Naive B cell (primary cell): ENCODE data around the gene GPR137C. TPM values are rescaled to one million over a fixed set of nuclear protein-coding genes. Genes with fewer than 3 reads are reported as not detected.

Source experiments
- ATAC-seq, 2 donors: fragments of 150-1000 bp; cut with Tn5 transposase; 2 replicates each; pipeline ENCODE4 v1.10.0; 2021; ENCODE audit warnings: low read depth in 2 of 2, mild to moderate bottlenecking in 2 of 2, moderate library complexity in 2 of 2
- DNase-seq: peaks from one replicate; pipeline ENCODE4 v3.0.0; 2022
- H3K27ac Mint-ChIP-seq, 6 donors: one replicate each; pipeline ENCODE4 v1.8.0; 2020 to 2022; ENCODE audit warnings: mild to moderate bottlenecking in 6 of 6, mixed read lengths in 6 of 6, moderate library complexity in 5 of 6, inconsistent platforms in 2 of 6
- H3K27me3 Mint-ChIP-seq, 3 donors: one replicate each; pipeline ENCODE4 v1.8.0; 2021 to 2022; ENCODE audit warnings: mixed read lengths in 3 of 3, mild to moderate bottlenecking in 1 of 3
- H3K36me3 Mint-ChIP-seq, 2 donors: one replicate each; pipeline ENCODE4 v1.8.0; 2020 to 2022; ENCODE audit warnings: mixed read lengths in 2 of 2, inconsistent platforms in 1 of 2, mild to moderate bottlenecking in 1 of 2
- H3K4me1 Mint-ChIP-seq, 3 donors: one replicate each; pipeline ENCODE4 v1.8.0; 2020 to 2022; ENCODE audit warnings: mixed read lengths in 3 of 3, inconsistent platforms in 1 of 3, mild to moderate bottlenecking in 1 of 3, moderate library complexity in 1 of 3
- H3K4me3 Mint-ChIP-seq, 8 donors: one replicate each; pipeline ENCODE4 v1.8.0; 2020 to 2022; ENCODE audit warnings: mild to moderate bottlenecking in 8 of 8, mixed read lengths in 8 of 8, moderate library complexity in 8 of 8, inconsistent platforms in 2 of 8
- H3K9me3 Mint-ChIP-seq, 7 donors: one replicate each; pipeline ENCODE4 v1.8.0; 2020 to 2022; ENCODE audit warnings: mixed read lengths in 7 of 7, mild to moderate bottlenecking in 5 of 7, inconsistent platforms in 2 of 7, moderate library complexity in 1 of 7
- polyA plus RNA-seq, 6 donors: library from polyadenylated mRNA; unstranded; fragments of 300-500 nt; fragmentation: Illumina TruSeq; gene quantifications; one replicate each; pipeline ENCODE4 v1.2.3, GENCODE V29; 2021; ENCODE audit warnings: low read depth in 6 of 6

GPR137C gene, protein sequence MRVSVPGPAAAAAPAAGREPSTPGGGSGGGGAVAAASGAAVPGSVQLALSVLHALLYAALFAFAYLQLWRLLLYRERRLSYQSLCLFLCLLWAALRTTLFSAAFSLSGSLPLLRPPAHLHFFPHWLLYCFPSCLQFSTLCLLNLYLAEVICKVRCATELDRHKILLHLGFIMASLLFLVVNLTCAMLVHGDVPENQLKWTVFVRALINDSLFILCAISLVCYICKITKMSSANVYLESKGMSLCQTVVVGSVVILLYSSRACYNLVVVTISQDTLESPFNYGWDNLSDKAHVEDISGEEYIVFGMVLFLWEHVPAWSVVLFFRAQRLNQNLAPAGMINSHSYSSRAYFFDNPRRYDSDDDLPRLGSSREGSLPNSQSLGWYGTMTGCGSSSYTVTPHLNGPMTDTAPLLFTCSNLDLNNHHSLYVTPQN
- under 1 TPM in 1 of 6 donors, not detected in 5; 0.12 TPM for polyA plus RNA-seq

DNA sequence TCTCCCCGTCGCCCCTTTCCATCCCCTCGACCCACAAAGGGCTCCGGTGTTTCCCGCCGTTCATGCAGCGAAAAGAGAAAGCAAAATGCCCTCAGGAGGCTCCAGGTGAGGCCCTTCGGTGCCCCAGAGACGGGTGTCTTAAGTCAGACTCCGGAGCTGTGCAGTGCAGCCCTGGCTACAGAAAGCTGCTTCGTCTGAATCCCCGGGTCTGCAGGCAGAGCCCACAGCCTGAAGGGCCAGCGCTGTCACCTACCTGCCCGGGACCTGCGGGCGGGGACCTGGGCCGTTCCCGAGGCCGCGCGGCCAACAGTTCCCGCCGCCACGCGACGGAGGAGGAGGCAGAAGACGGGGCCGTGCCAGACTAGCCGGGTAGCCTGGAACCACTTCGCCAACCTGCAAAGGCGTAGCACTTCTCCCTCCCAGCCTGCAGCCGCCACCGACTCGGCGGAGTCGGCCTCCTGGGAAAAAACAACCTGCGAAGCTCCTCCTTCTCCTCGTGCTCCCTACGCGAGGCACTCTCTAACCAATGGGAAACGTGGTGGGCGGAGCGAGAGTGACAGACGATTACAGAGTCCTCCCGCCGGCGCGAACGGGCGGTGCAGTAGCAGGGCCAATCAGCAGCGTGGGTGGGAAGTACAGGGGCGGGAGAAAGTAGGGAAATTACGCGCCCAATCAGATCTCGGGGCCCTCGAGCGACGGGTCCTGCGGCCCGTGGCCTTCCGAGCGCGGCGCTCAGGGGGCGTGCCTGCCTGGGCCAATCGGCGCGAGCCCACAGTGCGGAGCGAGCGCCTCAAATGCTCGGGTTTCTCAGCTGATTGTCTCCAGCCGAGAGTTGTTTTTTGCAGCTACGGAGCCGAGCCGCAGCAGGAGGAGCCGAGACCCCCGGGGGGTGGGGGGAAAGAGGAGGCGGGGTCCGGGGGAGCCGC lies at the start of gene GPR137C, which contains the start of gene TXNDC16:
GPR137C (plus strand) TSS at position 774 of the 926 bp plus-strand sequence. CDS start 312 bp downstream, outside the sequence.
TXNDC16 (minus strand) TSS at position 443 of the 926 bp plus-strand sequence. CDS start 8,948 bp downstream, outside the sequence.
- ATAC-seq: peak; percentile 84 to 85
- peaks cover 14 to 22% (median 15%) of the 10 kb centered on the region in 3 donors for H3K4me1 Mint-ChIP-seq
- peak within 1 kb of the TSS; percentile 90 to 97 (median 96) for H3K4me3 Mint-ChIP-seq
- DNase-seq: peak; percentile 99
- peak within 1 kb of the TSS; percentile 88 to 97 (median 94) for H3K27ac Mint-ChIP-seq
- no peaks in the 10 kb centered on the region for H3K9me3 Mint-ChIP-seq
- H3K27me3 Mint-ChIP-seq: peaks cover 0 to 4% (median 0%) of the 10 kb centered on the region in 3 donors
- H3K36me3 Mint-ChIP-seq: no peaks in the 10 kb centered on the region

DNA sequence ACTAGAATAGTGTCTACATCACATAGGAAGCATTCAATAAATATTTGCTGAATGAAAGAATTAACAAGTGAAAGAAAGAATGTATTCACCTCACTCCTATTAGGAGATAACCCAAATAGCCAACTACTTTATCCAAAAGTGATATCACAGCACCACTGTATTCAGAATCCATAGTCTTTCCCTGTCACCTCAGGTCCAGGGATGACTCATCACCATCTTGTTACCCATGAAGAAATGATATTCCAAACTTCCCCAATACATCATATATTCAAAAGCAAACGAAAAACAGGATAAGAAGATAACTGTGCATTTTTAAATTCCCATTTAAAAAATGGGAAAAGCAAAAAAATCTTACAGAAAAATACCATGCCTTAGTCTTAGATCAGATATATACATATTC lies 39.4 kb upstream of the GPR137C start:
- ATAC-seq (no peak), DNase-seq (no peak)
- Mint-ChIP-seq H3K4me1 (no peaks in the 10 kb centered on the region), H3K27me3 (no peaks in the 10 kb centered on the region), H3K9me3 (peaks cover 0 to 4% (median 0%) of the 10 kb centered on the region in 7 donors), H3K27ac (no peak overlapping the region), H3K4me3 (no peak overlapping the region), H3K36me3 (peaks cover 0 to 5% of the 10 kb centered on the region in 2 donors)

DNA sequence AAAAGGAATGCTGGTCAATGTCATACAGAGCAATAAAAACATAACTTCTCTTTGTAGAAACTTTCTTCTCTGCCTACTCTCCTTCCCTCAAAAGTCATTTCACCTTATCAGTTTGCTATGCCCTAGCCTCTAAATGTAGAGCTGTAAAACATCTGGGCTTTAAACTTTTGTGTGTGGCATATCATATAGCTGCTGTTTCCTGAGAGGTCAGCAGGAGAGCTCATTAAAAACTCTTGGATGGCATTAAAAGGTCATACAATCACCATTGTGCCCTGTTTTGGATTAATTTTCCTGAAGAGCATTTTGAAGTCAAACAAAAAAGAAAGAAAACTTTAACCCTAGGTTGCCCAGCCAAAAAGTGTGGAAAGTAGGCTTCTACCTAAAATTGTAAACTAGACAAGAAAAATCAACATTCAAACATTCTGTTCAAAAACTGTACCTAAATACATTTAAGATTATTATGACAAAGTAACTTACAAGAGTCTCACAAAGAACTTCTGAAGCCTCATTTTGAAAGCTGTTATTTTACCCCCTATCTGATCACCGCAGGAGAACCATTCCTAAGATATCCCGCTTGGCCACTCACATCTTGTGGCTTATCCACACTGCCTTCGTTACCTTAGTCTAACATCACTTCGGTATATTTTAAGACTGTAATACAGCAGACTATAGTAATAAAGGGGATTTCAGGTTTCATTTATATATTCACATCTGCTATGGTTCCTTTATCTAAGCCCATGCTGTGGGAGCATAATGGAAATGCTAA lies 38.4 kb upstream of the GPR137C start:
- no peak for ATAC-seq
- Mint-ChIP-seq H3K4me1 (no peaks in the 10 kb centered on the region), H3K27me3 (no peaks in the 10 kb centered on the region), H3K9me3 (no peaks in the 10 kb centered on the region), H3K27ac (no peak overlapping the region), H3K4me3 (no peak overlapping the region), H3K36me3 (peaks cover 0 to 5% of the 10 kb centered on the region in 2 donors)
- DNase-seq: no peak

DNA sequence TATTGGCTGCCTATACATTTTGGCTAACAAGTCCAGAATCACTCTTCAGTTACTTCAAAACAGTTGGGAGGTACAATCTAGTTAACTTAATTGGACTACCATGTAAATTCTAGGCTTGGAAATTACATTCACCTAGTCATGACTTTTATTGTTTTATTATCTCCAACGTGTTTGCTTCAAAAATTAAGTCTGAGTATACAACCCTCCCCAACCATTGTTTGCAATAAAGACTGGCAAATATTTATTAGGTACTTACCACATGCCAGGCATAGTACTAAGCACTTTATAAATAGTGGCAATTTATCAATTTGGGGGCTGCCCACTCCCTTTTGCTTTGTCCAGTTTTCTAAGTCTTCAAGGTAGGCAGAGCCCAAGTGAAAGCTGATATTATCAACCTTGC lies 30.6 kb upstream of the GPR137C start:
- no peak overlapping the region for H3K4me3 Mint-ChIP-seq
- no peak for ATAC-seq
- H3K27me3 Mint-ChIP-seq: no peaks in the 10 kb centered on the region
- H3K9me3 Mint-ChIP-seq: no peaks in the 10 kb centered on the region
- peaks cover 0 to 6% of the 10 kb centered on the region in 2 donors for H3K36me3 Mint-ChIP-seq
- DNase-seq: no peak
- no peaks in the 10 kb centered on the region for H3K4me1 Mint-ChIP-seq
- no peak overlapping the region for H3K27ac Mint-ChIP-seq

DNA sequence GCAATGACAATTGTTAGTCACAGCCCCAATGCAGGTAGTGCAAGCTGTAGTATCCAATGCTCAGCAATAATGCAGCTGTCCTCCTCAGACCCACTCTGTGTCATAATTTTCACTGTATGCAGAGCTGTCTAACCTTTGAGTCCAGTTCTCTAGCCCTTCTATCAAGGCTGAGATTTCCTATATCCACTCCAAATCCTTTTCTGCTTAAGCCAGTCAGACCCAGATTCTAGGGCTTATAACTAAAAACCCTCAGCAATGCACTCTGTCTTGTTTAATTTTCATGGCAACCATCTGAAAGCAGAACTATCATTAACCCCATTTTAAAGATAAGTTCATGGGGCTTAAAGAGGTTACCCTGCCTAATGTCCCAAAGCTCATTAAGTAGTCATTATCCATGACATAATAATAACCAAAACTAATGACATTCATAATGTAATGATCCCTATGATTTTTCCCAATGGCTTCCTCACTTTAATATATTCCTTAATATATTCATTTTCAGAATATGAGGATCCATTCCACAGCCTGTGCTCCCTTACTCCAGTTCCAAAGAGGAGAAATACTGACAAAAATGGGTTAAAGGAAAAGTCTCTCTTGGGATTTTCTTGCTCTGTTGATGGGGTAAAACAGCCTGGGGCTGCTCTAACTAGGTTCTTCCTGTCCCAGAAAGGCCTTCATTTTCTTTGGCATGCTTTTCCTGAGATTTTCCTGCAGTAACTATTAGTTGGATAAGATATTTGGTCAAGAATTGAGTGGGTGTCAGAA lies 29.9 kb upstream of the GPR137C start:
- no peak overlapping the region for H3K27ac Mint-ChIP-seq
- no peaks in the 10 kb centered on the region for H3K9me3 Mint-ChIP-seq
- H3K27me3 Mint-ChIP-seq: no peaks in the 10 kb centered on the region
- DNase-seq (no peak), ATAC-seq (no peak)
- no peak overlapping the region for H3K4me3 Mint-ChIP-seq
- H3K36me3 Mint-ChIP-seq: peaks cover 0 to 6% of the 10 kb centered on the region in 2 donors
- no peaks in the 10 kb centered on the region for H3K4me1 Mint-ChIP-seq

DNA sequence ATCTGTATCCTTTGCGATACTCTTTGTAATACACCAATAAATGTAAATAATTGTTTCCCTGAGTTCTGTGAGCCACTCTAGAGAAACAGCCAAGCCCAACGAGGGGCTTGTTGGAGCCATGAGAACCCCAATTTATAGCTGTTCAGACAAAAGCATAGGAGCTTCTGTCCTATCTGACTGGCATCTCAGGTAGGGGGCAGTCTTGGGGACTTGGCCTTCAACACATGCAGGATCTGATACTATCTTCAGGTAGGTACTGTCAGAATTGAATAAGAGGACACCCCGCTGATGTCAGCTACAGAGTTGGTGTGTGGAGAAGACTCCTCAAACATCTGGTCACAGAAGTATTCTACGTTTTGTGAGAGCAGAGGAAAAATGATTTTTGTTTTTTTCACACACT lies 25.6 kb upstream of the GPR137C start:
- H3K27ac Mint-ChIP-seq: no peak overlapping the region
- no peak for DNase-seq
- H3K36me3 Mint-ChIP-seq: peaks cover 0 to 6% of the 10 kb centered on the region in 2 donors
- ATAC-seq: no peak
- H3K4me3 Mint-ChIP-seq: no peak overlapping the region
- H3K9me3 Mint-ChIP-seq: no peaks in the 10 kb centered on the region
- no peaks in the 10 kb centered on the region for H3K4me1 Mint-ChIP-seq
- no peaks in the 10 kb centered on the region for H3K27me3 Mint-ChIP-seq

DNA sequence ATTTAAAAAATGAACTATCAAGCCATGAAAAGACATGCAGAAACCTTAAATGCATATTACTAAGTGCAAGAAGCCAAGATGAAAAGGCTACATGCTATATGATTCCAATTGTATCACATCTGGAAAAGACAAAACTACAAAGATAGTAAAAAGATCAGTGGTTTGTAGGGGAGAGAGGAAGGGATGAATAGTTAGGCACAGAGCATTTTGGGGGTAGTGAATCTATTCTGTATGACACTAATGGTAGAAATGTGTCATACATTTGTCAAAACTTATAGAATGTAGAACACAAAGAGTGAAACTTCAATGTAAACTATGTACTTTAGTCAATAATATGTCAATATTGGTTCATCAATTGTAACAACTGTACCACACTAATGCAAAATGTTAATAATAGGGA lies 21.2 kb upstream of the GPR137C start:
- Mint-ChIP-seq H3K27me3 (no peaks in the 10 kb centered on the region), H3K4me3 (no peak overlapping the region), H3K9me3 (no peaks in the 10 kb centered on the region), H3K36me3 (peaks cover 9 to 14% of the 10 kb centered on the region in 2 donors), H3K4me1 (no peaks in the 10 kb centered on the region), H3K27ac (no peak overlapping the region)
- DNase-seq (no peak), ATAC-seq (no peak)

DNA sequence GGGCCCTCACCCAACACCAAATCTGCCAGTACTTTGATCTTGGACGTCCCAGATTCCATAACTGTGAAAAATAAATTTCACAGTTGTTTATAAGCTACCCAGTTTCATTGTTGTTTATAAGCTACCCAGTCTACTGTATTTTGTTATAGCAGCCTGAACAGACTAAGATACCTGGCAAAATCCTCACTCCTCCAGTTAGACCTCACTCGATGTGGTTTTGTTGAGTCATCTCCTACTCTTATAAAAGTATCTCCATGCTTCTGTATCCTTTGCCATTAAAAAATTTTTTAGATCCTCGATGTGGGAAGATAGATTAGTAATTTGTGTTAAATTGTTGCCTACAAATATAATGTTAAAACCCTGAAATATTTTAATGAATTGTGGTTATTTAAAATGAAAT lies 16.4 kb upstream of the GPR137C start:
- no peaks in the 10 kb centered on the region for H3K27me3 Mint-ChIP-seq
- peaks cover 14% of the 10 kb centered on the region in 2 donors for H3K36me3 Mint-ChIP-seq
- H3K27ac Mint-ChIP-seq: no peak overlapping the region
- H3K4me1 Mint-ChIP-seq: peaks cover 8 to 15% (median 12%) of the 10 kb centered on the region in 3 donors
- ATAC-seq (no peak), DNase-seq (no peak)
- H3K4me3 Mint-ChIP-seq: no peak overlapping the region
- H3K9me3 Mint-ChIP-seq: no peaks in the 10 kb centered on the region

DNA sequence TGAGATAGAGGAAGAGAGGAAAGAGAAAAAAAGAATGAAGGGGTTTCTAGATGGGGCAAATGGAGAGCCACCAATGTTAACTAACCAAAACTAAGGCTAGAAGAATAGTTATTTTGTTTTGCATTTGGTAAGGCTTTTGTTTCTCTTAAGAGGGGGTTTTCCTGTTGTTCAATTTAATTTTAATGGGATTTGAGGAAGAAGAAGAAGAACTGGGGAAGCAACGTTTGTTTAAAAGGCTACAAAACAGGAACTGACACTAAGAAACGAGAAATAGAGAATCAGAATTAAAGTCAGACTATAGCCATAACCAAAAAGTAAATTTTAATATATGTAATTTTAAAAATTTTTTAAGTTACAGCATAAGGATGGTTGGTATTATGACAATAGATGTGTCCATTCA lies 14.0 kb upstream of the GPR137C start:
- no peaks in the 10 kb centered on the region for H3K27me3 Mint-ChIP-seq
- peak overlapping the region in 2 of 8 donors; percentile 3 to 12 for H3K4me3 Mint-ChIP-seq
- peaks cover 14 to 17% of the 10 kb centered on the region in 2 donors for H3K36me3 Mint-ChIP-seq
- ATAC-seq (peak; percentile 21 to 41), DNase-seq (no peak)
- peak overlapping the region in 1 of 6 donors; percentile 2 for H3K27ac Mint-ChIP-seq
- peaks cover 8 to 15% (median 12%) of the 10 kb centered on the region in 3 donors for H3K4me1 Mint-ChIP-seq
- H3K9me3 Mint-ChIP-seq: no peaks in the 10 kb centered on the region

DNA sequence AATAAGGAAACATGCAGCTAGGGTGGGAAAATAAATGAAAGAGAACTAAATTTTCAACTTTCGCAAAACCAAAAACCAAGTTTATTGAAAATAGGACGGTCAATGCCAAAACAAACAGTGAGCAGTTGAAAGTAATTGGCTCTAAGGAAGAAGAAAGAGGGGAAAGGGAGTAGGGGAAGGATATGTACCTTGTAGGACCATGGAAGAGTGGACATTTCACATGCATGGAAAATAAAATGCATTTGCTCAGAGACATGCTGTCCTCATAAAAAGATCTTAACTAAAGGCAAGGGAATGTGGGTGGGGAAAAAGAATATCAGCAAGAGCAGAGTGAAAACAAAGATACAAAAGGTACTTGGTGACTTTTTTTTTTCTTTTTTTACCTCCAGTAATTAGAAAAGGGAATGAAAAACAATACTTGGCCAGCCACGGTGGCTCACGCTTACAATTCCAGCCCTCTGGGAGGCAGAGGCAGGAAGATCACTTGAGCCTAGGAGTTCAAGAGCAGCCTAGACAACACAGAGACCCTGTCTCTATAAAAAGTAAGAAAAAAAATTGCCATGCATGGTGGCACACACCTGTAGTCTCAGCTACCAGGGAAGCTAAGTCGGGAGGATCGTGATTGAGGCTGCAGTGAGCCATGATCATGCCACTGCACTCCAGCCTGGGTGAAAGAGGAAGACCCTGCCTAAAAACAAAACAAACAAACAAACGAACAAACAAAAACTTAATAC lies 6.9 kb upstream of the GPR137C start:
- Mint-ChIP-seq H3K4me1 (peaks cover 11 to 12% (median 11%) of the 10 kb centered on the region in 3 donors), H3K4me3 (peak overlapping the region in 1 of 8 donors; percentile 37), H3K27me3 (no peaks in the 10 kb centered on the region), H3K36me3 (peaks cover 0 to 4% of the 10 kb centered on the region in 2 donors), H3K9me3 (no peaks in the 10 kb centered on the region), H3K27ac (peak overlapping the region in 1 of 6 donors; percentile 22)
- no peak for ATAC-seq
- no peak for DNase-seq

DNA sequence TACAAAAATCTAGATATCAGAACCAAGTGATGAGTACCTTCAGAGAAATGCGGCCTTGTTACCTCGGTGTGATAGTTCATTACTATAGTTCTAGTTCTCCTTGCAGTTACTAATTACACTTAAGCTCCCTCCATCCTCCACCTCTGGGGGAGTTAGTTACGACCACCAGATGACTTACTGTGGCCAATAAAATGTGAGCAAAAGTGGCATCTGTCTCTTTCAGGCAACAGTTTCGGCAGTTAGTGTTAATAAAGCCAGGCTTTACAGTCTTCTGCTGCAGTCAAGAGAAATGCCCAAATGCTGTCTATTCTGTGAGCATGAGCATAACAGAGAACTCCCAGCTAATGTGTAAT lies 6.3 kb upstream of the GPR137C start:
- ATAC-seq (no peak), DNase-seq (no peak)
- Mint-ChIP-seq H3K27ac (no peak overlapping the region), H3K36me3 (peaks cover 0 to 4% of the 10 kb centered on the region in 2 donors), H3K4me3 (peak overlapping the region in 1 of 8 donors; percentile 37), H3K4me1 (peaks cover 11 to 16% (median 13%) of the 10 kb centered on the region in 3 donors), H3K27me3 (no peaks in the 10 kb centered on the region), H3K9me3 (no peaks in the 10 kb centered on the region)

DNA sequence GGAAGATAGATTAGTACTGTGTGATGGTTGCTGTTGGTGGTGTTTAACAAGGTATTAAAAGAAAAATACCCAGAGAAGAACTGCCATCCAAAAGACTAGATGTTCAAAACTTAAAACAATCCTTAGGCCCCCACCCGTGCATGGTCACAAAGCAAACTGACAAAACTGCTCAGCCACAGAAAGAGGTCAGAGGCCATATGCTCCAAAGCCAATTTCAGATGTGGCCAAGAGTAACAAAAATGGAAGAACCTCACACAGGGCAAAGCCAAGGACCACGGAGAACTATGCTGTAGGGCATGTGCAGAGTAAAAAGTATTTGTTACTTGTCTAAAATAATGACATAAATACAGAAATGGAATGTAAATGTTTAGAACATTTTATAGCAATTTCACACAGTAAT lies 5.6 kb upstream of the GPR137C start:
- H3K4me1 Mint-ChIP-seq: peaks cover 17 to 21% (median 20%) of the 10 kb centered on the region in 3 donors
- no peak overlapping the region for H3K4me3 Mint-ChIP-seq
- no peaks in the 10 kb centered on the region for H3K27me3 Mint-ChIP-seq
- H3K9me3 Mint-ChIP-seq: no peaks in the 10 kb centered on the region
- H3K36me3 Mint-ChIP-seq: peaks cover 0 to 4% of the 10 kb centered on the region in 2 donors
- DNase-seq: no peak
- ATAC-seq: no peak
- no peak overlapping the region for H3K27ac Mint-ChIP-seq
